Astrocyte of the cerebellum (primary cell): ENCODE results near the gene ASIC2.

ENCODE experiments used
- DNase-seq: peaks from one replicate; pipeline ENCODE4 v3.0.0-alpha.2; 2011; ENCODE audit warnings: low read depth
- H3K4me3 ChIP-seq: 2 replicates; pipeline ENCODE4 v1.5.1; 2011; ENCODE audit warnings: mild to moderate bottlenecking, low read depth, low read length, moderate library complexity
- CTCF ChIP-seq: IDR thresholded peaks from 2 replicates; pipeline ENCODE4 v1.5.1; 2012; ENCODE audit warnings: low read length, low read depth, moderate library complexity, mild to moderate bottlenecking; ENCODE audit errors: missing control alignments
- in situ Hi-C: cut with HindIII; loops from 2 replicates; pipeline ENCODE4 v1.10.0; 2017; ENCODE audit warnings: low sequenced_read_pairs

Gene ASIC2

DNA sequence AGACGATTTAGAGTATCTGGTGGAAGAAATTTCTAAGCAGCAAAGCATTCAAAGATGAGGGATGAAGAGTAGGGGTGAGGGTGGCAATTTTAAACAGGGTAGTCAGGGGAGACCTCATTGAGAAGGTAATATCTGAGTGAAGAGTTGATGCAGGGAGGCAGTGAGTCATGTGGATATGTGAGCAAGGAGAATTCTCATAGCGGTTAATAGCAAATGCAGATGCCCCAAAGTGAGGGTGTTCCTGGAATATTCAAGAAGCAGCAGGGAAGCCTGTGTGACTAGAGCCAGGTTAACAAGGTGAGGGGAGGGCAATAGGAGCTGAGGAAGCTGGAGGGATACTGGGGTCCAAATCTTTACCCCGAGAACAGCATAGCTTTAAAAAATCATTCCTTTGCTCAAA, 187.2 kb downstream of the ASIC2 start:
- no peak overlapping the region for H3K4me3 ChIP-seq
- in situ Hi-C loops = no loop called here
- no peak for DNase-seq
- TF ChIP-seq CTCF = no peak

- no peak overlapping the region for H3K4me3 ChIP-seq
- no peak for DNase-seq
- no peak for TF ChIP-seq CTCF
- in situ Hi-C loops = no loop called here
These were observed 193.2 kb downstream of the ASIC2 start for GRCh38 chr17:33099906-33100305.

DNA sequence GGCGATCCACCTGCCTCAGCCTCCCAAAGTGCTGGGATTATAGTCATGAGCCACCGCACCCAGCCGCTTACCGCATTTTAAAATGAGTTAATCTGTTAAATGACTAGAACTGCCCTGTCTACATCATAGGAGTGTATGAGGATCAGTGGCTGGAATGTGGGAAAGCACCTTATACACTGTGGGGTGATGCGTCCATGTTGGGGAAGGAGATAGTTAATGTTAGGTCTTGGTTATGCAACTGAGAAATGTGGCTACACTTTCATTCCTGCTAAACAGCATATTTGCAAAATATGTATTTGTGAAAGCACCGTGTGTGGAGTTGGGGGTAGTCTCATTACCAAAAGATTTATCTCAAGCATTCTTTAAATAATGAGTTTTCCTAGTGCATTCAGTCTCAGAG, 193.8 kb downstream of the ASIC2 start:
- in situ Hi-C loops = no loop called here
- H3K4me3 ChIP-seq = no peak overlapping the region
- TF ChIP-seq CTCF = no peak
- no peak for DNase-seq

DNA sequence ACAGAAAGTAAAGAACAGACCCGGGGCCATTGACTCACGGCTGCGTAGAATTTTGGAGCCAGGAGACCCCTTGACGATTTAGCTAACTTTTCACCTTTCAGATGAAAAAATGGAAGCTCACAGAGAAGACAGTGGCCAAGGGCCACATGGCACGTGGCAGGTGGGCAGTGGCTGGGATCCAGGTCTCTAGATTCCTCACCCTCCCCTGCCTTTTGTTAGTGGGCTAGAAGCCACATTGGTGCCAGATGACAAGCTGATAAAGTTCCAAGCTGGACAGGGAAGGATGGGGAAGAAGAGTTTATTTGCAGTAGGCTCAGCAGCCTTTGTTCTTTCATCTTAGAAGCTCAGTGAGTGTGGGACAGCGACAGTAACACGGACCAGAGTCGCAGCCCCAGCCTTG, 195.7 kb downstream of the ASIC2 start:
- DNase-seq = no peak
- no peak overlapping the region for H3K4me3 ChIP-seq
- no peak for TF ChIP-seq CTCF
- in situ Hi-C loops = no loop called here

- in situ Hi-C loops = no loop called here
- no peak for TF ChIP-seq CTCF
- H3K4me3 ChIP-seq = no peak overlapping the region
- DNase-seq = no peak
These were observed 196.9 kb downstream of the ASIC2 start for GRCh38 chr17:33096161-33096560.

- no peak overlapping the region for H3K4me3 ChIP-seq
- no peak for DNase-seq
- in situ Hi-C loops = no loop called here
- TF ChIP-seq CTCF = no peak
These were observed 201.8 kb downstream of the ASIC2 start for GRCh38 chr17:33091271-33091670.

GRCh38 chr17:33090806-33091205, 202.3 kb downstream of the ASIC2 start:
- TF ChIP-seq CTCF = no peak
- no peak overlapping the region for H3K4me3 ChIP-seq
- in situ Hi-C loops = no loop called here
- no peak for DNase-seq
